Ramos (cell line): Measurements from ENCODE around the gene CCDC88B.
"Not testable (repeated sequence)": the region's sequence is repeated elsewhere in the genome, so short reads cannot be mapped to it uniquely, and the experiment has no call there.

ENCODE experiments used
- in situ Hi-C: fragments of 300-500 bp; cut with MboI; formaldehyde crosslinking; loops from one replicate; pipeline ENCODE4 v1.14.3; 2022; ENCODE audit warnings: low sequenced_read_pairs; ENCODE audit not compliant: unreplicated experiment

CCDC88B gene

DNA sequence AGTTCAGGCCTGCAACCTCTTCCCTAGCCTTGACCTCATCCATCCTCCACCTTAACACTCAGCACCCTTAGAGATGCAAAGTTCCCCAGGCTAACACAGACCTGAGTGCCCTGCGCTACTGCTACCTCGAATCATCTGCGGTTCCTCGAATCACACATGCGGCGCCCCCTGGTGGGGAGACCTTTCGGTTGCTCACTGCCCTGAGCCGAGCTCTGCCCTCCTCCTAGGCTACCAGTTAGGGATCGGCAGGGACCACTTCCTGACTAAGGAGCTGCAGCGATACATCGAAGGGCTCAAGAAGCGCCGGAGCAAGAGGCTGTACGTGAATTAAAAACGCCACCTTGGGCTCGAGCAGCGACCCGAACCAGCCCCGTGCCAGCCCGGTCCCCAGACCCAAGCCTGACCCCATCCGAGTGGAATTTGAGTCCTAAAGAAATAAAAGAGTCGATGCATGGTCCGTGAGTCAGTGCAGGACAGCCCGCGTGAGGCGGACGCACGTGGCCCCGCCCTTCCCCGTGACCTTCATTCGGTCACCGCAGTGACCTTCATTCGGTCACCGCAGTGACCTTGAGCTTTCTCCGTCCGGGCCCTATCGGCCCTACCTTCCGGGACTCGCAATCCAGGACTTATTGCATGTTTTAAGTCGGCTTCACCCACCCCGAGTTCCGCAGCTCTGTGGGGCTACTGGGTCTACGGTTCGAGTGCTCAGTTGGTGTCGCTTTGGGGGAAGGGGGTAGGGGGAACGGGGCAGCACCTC, 35.5 kb upstream of the CCDC88B start:
- in situ Hi-C loops, result loop anchor here (5.0 kb wide), 1 partner anchor 102 kb away; no protein-coding TSS in a partner anchor

GRCh38 chr11:64305075-64305690, 34.8 kb upstream of the CCDC88B start, which contains the start of gene ESRRA:
Gene ESRRA (plus strand): TSS chr11:64305524. CDS start chr11:64307180, 1,656 bp downstream.
- in situ Hi-C loops, result no loop called here

DNA sequence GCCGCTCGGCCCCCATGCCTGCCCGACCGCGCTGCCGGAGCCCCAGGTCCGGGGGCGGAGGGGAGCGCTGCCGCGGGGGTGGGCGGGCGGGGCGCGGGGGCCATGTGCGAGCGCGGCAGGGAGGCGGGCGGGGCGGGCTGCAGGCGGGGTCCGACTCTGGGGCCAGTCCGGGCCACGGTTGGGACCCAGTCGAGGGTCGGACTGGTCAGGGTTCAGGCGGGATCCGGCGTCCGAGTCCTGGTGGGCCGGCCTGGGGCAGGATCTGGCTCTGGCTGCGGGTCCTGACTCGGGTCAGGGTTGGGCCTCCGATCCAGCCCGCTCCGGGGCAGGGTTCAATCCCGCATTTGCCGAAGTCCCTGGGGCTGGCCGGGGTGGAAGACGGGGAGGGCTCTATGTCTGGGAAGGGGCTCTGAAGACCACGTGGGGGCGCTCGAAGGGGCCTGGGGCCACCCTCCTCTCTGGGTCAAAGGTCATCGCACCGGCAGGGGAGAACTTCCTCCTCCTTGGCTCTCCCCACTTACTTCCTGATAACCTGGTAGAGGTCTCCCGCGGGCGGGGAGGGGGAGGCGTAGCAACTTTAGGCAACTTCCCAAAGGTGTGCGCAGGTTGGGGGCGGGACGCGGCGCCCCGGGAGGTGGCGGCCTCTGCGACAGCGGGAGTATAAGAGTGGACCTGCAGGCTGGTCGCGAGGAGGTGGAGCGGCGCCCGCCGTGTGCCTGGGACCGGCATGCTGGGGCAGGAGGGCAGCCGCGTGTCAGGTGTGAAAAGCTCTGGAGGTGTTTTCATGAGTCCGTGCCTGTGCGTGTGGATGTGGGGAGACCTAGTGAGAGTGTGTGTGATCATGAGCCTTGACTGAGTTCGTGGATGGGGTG, 34.1 kb upstream of the CCDC88B start:
- in situ Hi-C loops, result no loop called here

DNA sequence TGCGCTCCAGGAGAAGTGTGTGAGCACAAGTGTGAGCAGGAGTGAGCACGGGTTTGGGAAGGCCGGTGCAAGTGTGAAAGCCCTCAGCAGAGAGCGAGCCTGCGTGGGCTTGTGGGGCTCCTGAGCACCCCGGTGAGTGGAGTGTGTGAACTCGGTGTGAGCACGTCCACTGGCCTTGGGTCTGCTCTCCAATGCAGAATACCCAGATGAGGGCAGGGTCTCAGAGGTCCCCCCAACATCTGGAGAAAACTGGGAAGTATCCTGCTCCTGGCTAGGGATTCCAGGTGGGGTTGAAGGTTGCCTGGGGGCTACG, 33.5 kb upstream of the CCDC88B start:
- in situ Hi-C loops, result no loop called here

GRCh38 chr11:64306876-64307622, 33.0 kb upstream of the CCDC88B start:
- in situ Hi-C loops, result no loop called here

GRCh38 chr11:64307795-64308194, 32.2 kb upstream of the CCDC88B start:
- in situ Hi-C loops, result not testable (repeated sequence)

- in situ Hi-C loops, result no loop called here
These were observed 27.1 kb upstream of the CCDC88B start for GRCh38 chr11:64312947-64313346.

- in situ Hi-C loops, result no loop called here
These were observed 26.4 kb upstream of the CCDC88B start for GRCh38 chr11:64313491-64314145.

DNA sequence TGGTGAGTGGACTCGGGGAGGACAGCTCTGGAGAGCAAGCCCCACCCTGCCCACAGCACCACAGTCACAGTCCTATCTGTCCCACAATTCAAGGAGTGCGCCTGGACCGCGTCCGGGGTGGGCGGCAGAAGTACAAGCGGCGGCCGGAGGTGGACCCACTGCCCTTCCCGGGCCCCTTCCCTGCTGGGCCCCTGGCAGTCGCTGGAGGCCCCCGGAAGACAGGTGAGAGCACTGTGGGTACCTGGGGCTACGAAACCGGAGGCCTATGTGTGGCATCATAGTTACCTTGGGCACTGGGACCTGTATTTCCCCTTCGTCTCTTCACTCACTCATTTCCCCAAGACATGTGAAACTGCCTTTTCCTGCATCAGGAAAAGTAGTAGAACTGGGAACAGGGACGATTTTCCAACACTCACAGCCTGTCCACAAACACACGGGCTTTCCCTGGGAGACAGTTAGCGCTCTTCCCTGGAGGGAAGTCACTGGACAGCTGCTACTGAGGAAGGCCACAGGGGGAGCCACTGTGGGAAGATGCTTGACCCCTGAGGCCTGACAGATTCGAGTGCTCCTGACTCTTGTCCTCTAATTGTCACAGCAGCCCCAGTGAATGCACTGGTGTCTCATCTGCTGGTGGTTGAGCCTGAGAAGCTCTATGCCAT, 25.7 kb upstream of the CCDC88B start:
- in situ Hi-C loops, result no loop called here

- in situ Hi-C loops, result no loop called here
These were observed 25.0 kb upstream of the CCDC88B start for GRCh38 chr11:64314805-64315561.

DNA sequence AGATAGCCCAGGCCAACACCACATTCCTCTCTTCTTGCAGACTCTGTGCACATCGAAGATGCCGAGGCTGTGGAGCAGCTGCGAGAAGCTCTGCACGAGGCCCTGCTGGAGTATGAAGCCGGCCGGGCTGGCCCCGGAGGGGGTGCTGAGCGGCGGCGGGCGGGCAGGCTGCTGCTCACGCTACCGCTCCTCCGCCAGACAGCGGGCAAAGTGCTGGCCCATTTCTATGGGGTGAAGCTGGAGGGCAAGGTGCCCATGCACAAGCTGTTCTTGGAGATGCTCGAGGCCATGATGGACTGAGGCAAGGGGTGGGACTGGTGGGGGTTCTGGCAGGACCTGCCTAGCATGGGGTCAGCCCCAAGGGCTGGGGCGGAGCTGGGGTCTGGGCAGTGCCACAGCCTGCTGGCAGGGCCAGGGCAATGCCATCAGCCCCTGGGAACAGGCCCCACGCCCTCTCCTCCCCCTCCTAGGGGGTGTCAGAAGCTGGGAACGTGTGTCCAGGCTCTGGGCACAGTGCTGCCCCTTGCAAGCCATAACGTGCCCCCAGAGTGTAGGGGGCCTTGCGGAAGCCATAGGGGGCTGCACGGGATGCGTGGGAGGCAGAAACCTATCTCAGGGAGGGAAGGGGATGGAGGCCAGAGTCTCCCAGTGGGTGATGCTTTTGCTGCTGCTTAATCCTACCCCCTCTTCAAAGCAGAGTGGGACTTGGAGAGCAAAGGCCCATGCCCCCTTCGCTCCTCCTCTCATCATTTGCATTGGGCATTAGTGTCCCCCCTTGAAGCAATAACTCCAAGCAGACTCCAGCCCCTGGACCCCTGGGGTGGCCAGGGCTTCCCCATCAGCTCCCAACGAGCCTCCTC, 24.1 kb upstream of the CCDC88B start:
- in situ Hi-C loops, result not testable (repeated sequence)

- in situ Hi-C loops, result no loop called here
These were observed 23.2 kb upstream of the CCDC88B start for GRCh38 chr11:64316672-64317324.

- in situ Hi-C loops, result no loop called here
These were observed 22.6 kb upstream of the CCDC88B start, which contains the start of gene TRMT112 for GRCh38 chr11:64317325-64317960. Gene TRMT112 (minus strand): TSS chr11:64317559. CDS start chr11:64317526, 33 bp downstream.

DNA sequence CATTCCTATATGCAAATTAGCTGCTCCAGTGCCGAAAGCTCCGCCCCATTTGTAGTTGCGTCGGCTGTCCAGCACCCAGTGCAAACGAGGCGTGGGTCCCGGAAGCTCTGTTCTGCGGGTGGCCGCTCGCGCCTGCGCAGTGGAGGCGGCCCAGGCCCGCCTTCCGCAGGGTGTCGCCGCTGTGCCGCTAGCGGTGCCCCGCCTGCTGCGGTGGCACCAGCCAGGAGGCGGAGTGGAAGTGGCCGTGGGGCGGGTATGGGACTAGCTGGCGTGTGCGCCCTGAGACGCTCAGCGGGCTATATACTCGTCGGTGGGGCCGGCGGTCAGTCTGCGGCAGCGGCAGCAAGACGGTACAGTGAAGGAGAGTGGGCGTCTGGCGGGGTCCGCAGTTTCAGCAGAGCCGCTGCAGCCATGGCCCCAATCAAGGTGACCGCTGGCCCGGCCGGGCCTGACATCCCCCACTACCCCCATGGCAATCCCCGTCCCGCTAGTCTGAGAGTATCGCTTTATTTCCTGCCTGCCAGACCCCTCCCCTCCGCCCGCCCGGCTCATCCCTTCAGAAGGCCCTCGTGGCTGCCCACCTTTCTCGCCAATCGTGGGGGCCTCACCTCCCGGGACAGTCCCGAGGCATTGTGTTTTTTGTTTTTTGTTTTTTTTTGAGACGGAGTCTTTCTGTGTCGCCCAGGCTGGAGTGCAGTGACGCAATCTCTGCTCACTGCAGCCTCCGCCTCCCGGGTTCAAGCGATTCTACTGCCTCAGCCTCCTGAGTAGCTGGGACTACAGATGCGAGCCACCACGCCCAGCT, 21.8 kb upstream of the CCDC88B start, which contains the start of gene PRDX5:
Gene PRDX5, plus strand, starts transcription at position 161 of the 805 bp plus-strand sequence. Its CDS starts 95 bp downstream, at position 256.
- in situ Hi-C loops, result no loop called here
